HG02588 (cell line): Measurements from ENCODE around the gene FAM110A.
"Not testable (repeated sequence)": the region's sequence is repeated elsewhere in the genome, so short reads cannot be mapped to it uniquely, and the experiment has no call there.

Experiments used
- ATAC-seq: cut with Tn5 transposase; IDR thresholded peaks from one replicate; pipeline ENCODE4 v1.9.1; 2021; ENCODE audit warnings: mild to moderate bottlenecking, moderate library complexity; ENCODE audit not compliant: unreplicated experiment

Gene FAM110A

DNA sequence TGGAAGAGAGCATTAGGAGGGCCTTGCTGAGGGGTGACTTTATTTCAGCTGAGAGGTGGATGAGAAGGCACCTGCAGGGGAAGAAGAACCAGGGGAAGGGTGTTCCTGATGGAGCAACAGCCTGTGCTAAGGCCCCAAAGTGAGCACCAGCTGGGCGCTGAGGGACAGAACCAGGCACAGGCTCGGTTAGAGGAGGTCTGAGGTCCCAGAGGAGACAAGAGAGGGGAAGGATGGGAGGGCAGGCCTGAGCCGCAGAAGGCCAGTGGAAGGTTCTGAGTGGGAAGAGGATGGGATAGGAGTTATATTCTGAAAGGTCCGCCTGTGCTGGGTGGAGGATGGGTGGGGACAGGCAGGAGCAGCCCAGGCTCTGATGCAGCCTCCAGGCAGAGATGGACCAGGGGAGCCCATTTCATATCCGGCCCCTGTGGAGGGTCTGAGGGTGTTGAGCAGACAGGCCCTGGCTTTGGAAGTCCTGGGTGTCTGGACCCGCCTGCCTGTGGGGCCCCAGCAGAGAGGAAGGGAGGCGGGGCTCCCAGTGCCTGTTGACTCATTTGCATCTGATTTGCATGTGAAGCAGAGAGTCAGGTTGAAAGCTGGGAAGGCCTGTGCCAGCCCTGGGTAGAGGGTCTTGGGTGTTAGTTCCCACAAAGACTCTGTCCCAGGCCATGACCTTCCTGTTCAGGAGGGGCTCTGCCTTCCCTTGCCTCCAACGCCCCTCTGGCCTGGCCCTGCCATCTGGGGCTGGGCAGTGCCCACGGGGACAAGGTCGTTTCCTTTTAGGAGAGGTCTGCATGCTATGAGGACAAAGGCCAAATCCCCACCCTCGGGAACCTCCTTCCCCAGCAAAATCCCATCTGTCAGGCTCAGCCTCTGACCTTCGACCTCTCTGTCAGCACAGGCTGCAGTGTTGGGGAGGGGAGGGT, 10.6 kb upstream of the FAM110A start:
- ATAC-seq: no peak

DNA sequence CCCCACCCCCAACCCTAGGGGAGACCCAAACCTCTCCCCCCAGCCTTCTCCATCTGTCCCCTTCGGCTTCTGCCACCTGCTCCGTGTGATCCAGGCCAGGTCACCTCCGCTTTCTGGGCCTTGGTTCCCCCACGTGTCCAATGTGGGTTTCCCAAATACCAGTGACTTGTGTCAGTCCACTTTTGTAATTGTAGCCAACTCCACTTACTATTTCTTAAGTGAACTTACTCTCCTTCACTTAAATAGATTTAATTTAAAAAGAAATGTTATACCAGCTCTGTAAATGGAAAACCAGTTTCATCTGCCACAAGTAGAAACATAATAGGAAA, 10.0 kb upstream of the FAM110A start:
- no peak for ATAC-seq

DNA sequence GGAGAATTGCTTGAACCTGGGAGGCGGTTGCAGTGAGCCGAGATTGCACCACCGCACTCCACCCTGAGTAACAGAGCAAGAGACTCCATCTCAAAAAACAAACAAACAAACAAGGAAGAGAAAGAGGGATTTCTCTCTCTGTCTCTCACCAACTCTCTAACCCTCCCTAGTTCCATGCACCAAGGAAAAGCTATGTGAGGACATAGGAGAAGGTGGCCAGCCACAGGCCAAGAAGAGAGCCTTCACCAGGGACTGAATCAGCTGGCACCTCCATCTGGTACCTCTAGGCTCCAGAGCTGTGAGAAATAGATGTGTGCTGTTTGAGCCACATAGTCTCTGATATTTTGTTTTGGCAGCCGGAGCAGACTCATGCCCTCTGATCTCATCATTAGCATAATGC, 9.0 kb upstream of the FAM110A start:
- ATAC-seq: no peak

- no peak for ATAC-seq
These were observed 8.6 kb upstream of the FAM110A start for GRCh38 chr20:824916-825315.

- ATAC-seq: no peak
These were observed 7.6 kb upstream of the FAM110A start for GRCh38 chr20:825710-826421.

GRCh38 chr20:826695-827323, 6.7 kb upstream of the FAM110A start:
- no peak for ATAC-seq

- not testable (repeated sequence) for ATAC-seq
These were observed 5.5 kb upstream of the FAM110A start for GRCh38 chr20:827981-828380.

- no peak for ATAC-seq
These were observed 4.5 kb upstream of the FAM110A start for GRCh38 chr20:828987-829386.

DNA sequence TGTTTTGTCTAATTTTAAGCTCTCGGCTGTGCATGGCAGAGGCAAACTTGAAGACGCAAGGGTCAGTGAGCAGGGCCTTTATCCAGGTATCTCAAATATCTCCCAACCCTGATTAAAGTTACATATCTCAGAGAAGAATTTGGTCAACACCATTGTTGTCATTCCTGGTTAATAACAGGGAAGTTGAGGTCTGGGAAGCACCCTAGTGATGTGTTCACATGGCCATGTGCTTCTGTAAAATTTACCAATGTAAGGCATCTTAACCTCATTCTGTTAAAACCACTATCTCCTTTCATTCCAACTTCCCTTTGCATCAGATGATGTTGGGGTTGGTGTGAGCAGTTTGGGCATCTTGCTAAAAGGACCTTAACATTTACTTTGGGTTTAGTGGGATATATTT, 4.0 kb upstream of the FAM110A start:
- ATAC-seq: no peak

GRCh38 chr20:830011-830521, 3.4 kb upstream of the FAM110A start:
- ATAC-seq: no peak

DNA sequence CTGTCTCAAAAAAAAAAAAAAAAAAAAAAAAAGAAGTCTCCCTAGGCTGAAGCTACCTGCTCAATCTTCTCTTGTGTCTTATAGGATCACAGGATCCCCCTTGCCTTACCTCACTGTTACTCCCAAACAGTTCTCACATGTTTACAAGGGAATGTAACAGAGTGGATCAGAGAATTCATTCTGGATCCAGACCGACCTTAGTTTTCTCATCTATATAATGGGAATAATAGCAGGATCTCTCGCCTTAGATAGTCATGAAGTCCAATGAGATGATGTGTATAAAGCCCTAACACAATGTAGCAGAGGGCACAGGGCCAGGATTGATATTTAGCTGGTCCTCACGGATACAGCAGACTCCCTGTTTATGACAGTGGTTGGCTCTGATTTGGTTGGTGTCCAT, 2.3 kb upstream of the FAM110A start:
- ATAC-seq: no peak

DNA sequence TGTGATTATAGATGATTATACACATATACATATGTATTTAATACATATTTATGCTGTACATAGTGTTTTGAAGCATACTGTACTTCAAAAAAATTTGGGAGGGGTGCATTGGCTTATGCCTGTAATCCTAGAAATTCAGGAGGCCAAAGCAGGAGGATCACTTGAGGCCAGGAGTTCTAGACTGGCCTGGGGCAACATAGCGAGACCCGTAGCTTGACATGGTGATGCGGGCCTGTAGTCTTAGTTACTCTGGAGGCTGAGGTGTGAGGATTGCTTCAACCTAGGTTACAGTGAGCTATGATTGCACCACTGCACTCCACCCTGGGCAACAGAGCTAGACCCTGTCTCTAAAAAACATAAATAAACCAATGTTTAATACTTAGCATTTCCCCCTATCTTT, 1.6 kb upstream of the FAM110A start:
- ATAC-seq: no peak

- no peak for ATAC-seq
These were observed 430 bp upstream of the FAM110A start for GRCh38 chr20:833121-833449.

DNA sequence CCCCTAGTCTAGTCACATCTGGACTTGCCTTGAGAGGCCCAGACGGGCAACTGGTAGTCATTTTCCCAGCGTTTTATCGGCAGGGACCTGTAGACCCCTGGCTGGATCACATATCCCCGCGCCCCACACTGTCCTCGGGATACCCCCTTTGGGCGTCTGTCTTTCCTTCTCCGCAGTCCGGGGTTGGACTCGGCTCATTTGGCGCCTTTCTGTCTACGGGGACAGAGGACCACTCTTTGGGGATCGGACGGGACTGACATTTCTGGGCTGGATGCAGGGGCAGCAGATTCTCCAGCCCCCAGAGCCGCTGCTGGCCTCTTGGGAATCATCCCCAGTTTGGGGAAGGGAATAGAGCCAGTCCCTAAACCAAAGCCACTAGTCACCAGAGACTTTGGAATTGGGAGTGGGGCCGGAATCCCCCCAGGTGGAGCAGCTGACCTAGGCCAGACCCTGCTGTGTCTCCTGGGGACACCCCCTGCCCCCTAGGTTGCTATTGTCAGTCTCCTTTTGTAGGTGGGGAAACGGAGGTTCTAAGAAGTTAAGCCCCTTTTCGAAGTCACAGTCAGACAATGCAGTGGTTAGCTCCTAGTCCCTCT, 734 bp downstream of the FAM110A start:
- no peak for ATAC-seq

- no peak for ATAC-seq
These were observed 2.1 kb downstream of the FAM110A start for GRCh38 chr20:835608-836045.

GRCh38 chr20:836190-836589, 2.7 kb downstream of the FAM110A start:
- no peak for ATAC-seq

- ATAC-seq: no peak
These were observed 5.5 kb downstream of the FAM110A start for GRCh38 chr20:839015-839414.

DNA sequence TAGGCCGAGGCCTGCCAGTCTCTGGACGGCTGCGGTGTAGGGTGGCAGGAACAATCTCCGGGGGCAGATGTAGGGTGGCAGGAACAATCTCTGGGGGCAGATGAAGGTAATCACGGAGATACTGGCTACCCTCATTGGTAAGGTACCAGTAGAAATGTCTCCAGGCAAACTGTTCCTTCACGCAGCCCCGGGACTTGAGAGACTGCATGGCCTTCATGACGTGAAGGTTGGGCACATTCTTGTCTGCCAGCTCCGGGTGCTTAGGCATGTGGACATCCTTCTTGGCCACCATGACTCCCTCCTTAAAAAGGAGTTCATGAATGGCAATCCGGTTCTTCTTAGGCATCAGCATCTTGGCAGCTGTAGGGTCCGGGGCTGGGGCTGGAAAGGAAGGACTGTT, 6.1 kb downstream of the FAM110A start:
- ATAC-seq: no peak

DNA sequence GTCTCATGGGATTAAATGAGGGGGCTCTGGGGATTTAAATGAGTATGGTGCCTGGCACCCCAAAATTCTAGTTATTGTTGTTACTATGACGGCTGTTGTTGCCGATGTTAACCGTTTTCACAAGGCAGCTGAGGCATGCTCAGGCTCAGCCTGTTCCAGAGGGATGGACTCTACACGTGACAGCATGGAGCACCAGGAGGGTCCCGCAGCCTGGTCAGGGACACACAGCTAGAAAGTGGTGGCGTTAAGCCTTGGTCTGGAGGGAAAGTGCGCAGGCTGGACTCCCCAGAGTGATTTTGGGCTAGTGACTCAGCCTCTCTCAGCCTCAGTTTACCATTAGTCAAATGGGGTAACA, 7.0 kb downstream of the FAM110A start:
- ATAC-seq: no peak

DNA sequence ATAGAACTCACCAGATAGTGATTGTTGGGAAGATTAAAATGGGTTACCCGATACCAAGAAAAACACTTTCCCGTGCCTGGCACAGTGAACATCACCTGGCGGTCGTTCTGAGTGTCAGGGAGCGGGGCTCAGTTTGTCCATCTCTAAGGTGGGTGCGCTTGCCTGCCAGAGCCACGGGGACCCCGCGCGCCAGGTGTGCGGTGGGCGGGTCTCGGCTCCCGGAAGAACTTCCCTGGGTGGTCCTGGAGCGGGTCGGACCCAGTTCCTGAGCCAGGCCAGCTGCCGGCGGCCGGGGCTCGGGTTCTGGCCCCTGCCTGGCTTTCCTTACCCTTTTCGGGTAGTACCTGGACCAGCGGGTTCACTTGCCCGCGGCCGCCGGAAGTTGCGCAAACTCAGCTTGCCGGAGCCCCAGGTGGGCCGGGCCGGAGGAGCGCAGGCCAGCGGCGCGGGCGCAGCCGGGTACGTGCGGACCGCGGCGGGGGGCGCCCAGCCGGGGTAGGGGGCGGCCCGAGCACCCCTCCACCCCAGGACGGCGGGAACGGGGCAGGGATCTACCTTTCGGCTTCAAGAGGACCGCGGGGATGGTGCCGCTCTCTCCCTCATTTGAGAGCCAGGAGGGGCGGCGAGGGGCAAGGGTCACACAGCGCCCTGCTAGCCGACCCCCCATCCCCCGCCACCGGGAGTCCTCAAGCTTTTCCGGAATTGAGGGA, 7.5 kb downstream of the FAM110A start:
- no peak for ATAC-seq
